GM19468 (cell line): ENCODE results near the gene TRPV6.

Experiments
- ATAC-seq: cut with Tn5 transposase; IDR thresholded peaks from one replicate; pipeline ENCODE4 v1.9.1; 2021; ENCODE audit warnings: mild to moderate bottlenecking, moderate library complexity, moderate number of reproducible peaks; ENCODE audit not compliant: unreplicated experiment; ENCODE audit errors: extremely low read depth

Gene TRPV6

GRCh38 chr7:142908921-142909890 lies 23.7 kb upstream of the TRPV6 start:
- no peak for ATAC-seq

GRCh38 chr7:142908290-142908689 lies 22.7 kb upstream of the TRPV6 start:
- ATAC-seq: no peak

GRCh38 chr7:142906643-142907042 lies 21.1 kb upstream of the TRPV6 start:
- ATAC-seq: no peak

GRCh38 chr7:142905759-142906158 lies 20.2 kb upstream of the TRPV6 start:
- no peak for ATAC-seq

- ATAC-seq: no peak
Measured at GRCh38 chr7:142904128-142904527, 18.6 kb upstream of the TRPV6 start.

DNA sequence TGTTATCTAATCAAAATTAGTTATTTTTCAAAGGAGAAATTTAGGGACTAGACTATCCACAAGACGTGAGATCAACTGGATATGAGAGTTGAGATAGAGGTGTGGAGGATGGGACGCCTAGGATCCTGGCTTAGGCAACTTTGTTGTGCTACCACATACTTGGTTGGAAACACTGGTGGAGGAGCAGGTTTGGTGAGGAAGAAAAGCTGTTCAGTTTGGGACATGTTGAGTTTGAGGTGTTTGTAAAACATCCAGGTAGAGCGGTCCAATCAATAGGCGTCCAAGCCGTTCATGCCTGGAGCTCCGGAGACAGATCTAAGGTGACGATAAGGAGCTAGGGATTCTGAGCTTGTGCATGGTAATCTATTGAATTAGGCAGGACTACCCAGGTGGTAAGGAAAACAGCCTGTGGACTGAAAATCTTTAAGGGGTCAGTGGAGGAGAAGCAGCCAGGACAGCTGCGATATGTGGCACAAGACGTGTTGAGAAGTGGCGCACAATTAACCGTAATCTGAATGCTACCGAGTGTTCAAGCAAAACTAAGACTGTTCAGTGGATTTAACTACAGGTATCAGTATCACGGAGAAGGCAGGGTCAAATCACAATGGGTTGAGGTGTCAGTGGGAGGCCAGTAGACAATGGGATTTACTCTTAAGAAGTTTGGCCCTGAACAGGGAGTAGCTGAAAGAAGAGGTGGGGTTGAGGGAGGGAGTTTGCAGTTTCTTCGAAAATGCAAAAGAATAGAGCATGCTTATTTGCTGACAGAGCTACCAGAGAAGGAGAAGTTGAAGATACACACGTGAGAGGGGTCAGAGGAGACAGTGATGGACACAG lies 16.1 kb upstream of the TRPV6 start:
- ATAC-seq: no peak

DNA sequence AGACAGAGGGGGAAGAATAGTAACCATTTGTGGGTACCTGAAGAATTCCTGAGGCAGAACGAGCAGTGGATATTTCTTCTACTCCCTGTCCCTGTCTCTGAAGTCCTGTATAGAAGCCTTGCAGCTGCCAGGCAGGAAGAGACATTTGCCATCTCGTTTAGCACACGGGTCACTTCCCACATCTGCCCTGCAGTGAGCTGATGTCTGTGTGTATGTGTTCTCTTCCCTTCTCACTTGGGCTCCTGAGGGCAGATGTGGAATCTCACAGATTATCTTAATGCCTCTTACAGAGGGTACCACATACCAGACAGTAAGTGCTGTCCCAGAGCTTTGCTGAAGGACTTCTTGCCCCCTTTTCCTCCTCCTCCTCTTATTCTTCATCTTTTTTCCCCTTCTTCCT lies 14.1 kb upstream of the TRPV6 start:
- ATAC-seq: no peak

- no peak for ATAC-seq
Measured at GRCh38 chr7:142898377-142899170, 13.0 kb upstream of the TRPV6 start.

GRCh38 chr7:142897691-142898090 lies 12.1 kb upstream of the TRPV6 start:
- ATAC-seq: no peak

- ATAC-seq: no peak
Measured at GRCh38 chr7:142896741-142897379, 11.3 kb upstream of the TRPV6 start.

DNA sequence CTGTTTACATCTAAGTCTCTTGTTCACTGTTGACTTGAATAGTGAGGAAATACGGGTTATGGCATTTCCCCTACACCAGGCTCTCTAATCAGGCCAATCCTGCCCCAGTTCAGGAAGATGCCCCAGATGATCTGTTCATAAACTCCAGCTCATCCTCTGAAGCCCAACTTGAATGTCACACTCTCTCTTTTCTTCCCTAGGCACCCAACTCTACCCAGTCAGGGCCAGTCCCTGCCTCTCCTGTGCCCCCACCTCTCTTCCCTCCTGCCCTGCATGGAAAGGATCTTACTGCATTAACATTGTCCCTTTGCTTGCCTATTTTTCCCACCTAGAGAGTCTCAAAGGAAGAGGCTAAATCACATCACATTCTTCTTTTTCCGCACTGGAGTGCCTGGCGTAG lies 10.6 kb upstream of the TRPV6 start:
- no peak for ATAC-seq

- no peak for ATAC-seq
Measured at GRCh38 chr7:142894985-142895593, 9.5 kb upstream of the TRPV6 start.

- no peak for ATAC-seq
Measured at GRCh38 chr7:142894112-142894984, 8.8 kb upstream of the TRPV6 start.

DNA sequence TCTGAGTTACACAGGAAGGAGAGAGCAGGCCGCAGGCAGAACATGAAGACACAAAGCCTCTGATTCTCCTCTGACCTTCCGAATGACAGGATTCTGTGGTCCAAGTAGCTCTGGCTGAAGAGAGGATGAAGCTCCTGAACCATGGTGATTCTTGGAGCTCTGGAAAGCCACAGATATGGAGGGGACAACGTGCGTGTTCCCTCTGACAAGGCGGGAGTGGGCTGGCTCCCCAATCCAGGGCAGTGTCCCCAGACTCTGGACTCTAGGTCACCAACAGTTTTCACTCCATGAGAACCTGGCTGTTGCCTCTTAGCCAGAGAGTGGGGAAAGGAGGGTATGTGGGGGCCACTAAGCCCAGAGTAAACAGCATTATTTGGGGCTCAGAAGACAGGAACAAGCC lies 7.4 kb upstream of the TRPV6 start:
- no peak for ATAC-seq

DNA sequence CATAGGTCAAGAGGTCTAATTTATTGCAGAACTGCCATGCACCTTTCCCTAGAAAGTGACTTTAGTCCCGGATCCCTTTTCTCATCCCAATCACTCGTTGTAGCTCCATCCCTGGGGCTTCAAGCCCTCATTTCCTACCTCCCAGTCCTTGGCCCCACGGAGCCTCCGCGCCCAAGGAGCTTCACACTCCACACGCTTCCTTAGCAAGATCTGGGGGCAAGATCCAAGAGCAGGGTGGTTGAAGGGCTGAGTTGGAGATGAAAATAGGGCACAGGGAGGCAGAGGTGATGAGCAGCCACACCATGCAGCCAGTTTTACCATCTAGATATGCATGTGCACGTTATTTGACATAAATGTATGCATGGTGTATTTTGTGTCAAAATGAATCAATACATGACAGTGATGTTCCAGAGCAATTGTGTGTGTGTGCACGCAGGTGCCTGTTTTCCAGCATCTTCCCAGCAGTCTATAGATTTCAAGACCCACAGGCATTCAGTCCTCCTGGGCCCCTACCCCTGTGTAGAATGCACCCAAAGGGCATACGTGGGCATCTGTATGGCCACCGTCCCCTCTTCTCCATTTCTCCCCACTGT lies 6.0 kb upstream of the TRPV6 start:
- ATAC-seq: no peak

DNA sequence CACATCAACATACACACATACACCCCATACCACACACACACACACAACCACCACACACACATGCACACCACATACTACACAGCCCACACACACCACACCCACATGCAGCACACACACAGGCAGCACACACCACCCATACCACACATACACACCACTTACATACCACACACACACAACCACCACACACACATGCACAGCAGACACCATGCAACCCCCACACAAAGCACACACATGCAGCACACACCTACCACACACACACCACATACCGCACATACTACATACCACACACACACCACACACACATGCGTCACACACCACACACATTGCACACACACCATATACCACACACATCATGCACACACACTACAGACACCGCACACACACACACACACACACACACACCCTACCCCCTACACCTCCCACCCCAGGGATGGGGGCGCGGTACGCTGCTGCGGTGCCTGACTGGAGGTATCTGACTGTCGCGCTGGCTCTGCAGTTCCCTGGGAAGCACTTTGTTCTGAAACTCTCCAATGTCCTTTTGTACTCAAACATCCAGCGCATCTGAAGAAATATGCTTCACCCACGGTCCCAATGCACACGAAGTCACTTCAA lies 5.4 kb upstream of the TRPV6 start:
- ATAC-seq: no peak

- no peak for ATAC-seq
Measured at GRCh38 chr7:142889816-142890215, 4.3 kb upstream of the TRPV6 start.
